ENCODE data around the gene GSC2. TPM values are rescaled to one million over a fixed set of nuclear protein-coding genes. Genes with fewer than 3 reads are reported as not detected.

The GSC2 gene
- total and polyA plus RNA-seq, 9 of the 15 experiments (the other 6 are each of a cell fraction or from before 2014, with no cell fraction given) = not detected

GRCh38 chr22:19179497-19180048 is 29.5 kb upstream of the GSC2 start (continued):
- TF ChIP-seq MNT (conservative IDR thresholded peaks at IDR 0.05) (no peak), THAP12 (CRISPR knock-in tag; IDR thresholded peaks at IDR 0.05) (peak; percentile 52), ZFX (CRISPR knock-in tag; IDR thresholded peaks at IDR 0.05) (no peak), SMARCA4 (IDR thresholded peaks at IDR 0.05) (no peak), ZNF347 (CRISPR knock-in tag; IDR thresholded peaks at IDR 0.05; ENCODE audit: low read depth) (no peak), ZBED1 (IDR thresholded peaks at IDR 0.05) (no peak), NFRKB (IDR thresholded peaks at IDR 0.05; ENCODE audit: low read depth) (no peak), ZZZ3 (IDR thresholded peaks at IDR 0.05) (no peak), ZBTB2 (IDR thresholded peaks at IDR 0.05) (no peak), HDAC3 (IDR thresholded peaks at IDR 0.05; ENCODE audit: borderline replicate concordance, partially characterized antibody) (no peak), FOXA3 (CRISPR knock-in tag; conservative IDR thresholded peaks at IDR 0.05 in 1 of 2, IDR thresholded peaks at IDR 0.05 in 1 of 2) (no peak), CEBPB (tag; IDR thresholded peaks at IDR 0.05) (no peak), DACH1 (IDR thresholded peaks at IDR 0.05; ENCODE audit: partially characterized antibody) (no peak), HNRNPLL (IDR thresholded peaks at IDR 0.05; ENCODE audit: low read depth, low read length, poor library complexity, severe bottlenecking) (no peak), ZNF507 (tag; conservative IDR thresholded peaks at IDR 0.05) (no peak), SREBF2 (CRISPR knock-in tag; IDR thresholded peaks at IDR 0.05) (no peak), ZSCAN29 (IDR thresholded peaks at IDR 0.05) (no peak)
- TF ChIP-seq, protein P1, sequence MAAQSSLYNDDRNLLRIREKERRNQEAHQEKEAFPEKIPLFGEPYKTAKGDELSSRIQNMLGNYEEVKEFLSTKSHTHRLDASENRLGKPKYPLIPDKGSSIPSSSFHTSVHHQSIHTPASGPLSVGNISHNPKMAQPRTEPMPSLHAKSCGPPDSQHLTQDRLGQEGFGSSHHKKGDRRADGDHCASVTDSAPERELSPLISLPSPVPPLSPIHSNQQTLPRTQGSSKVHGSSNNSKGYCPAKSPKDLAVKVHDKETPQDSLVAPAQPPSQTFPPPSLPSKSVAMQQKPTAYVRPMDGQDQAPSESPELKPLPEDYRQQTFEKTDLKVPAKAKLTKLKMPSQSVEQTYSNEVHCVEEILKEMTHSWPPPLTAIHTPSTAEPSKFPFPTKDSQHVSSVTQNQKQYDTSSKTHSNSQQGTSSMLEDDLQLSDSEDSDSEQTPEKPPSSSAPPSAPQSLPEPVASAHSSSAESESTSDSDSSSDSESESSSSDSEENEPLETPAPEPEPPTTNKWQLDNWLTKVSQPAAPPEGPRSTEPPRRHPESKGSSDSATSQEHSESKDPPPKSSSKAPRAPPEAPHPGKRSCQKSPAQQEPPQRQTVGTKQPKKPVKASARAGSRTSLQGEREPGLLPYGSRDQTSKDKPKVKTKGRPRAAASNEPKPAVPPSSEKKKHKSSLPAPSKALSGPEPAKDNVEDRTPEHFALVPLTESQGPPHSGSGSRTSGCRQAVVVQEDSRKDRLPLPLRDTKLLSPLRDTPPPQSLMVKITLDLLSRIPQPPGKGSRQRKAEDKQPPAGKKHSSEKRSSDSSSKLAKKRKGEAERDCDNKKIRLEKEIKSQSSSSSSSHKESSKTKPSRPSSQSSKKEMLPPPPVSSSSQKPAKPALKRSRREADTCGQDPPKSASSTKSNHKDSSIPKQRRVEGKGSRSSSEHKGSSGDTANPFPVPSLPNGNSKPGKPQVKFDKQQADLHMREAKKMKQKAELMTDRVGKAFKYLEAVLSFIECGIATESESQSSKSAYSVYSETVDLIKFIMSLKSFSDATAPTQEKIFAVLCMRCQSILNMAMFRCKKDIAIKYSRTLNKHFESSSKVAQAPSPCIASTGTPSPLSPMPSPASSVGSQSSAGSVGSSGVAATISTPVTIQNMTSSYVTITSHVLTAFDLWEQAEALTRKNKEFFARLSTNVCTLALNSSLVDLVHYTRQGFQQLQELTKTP (IDR thresholded peaks at IDR 0.05; ENCODE audit: low read depth in 1 of 2, partially characterized antibody in 2 of 2) = no peak
- TF ChIP-seq, protein P2, sequence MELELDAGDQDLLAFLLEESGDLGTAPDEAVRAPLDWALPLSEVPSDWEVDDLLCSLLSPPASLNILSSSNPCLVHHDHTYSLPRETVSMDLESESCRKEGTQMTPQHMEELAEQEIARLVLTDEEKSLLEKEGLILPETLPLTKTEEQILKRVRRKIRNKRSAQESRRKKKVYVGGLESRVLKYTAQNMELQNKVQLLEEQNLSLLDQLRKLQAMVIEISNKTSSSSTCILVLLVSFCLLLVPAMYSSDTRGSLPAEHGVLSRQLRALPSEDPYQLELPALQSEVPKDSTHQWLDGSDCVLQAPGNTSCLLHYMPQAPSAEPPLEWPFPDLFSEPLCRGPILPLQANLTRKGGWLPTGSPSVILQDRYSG (tag; conservative IDR thresholded peaks at IDR 0.05; ENCODE audit: low read depth) = no peak

Measured in K562 (cell line).